OCI-LY3 (cell line): ENCODE results near the gene TLE3.

Experiments used
- H2AFZ ChIP-seq: fragments of 200-600, 300-600 bp; shearing (Covaris generic); 2 replicates; pipeline ENCODE4 v1.6.0; 2014; ENCODE audit warnings: antibody characterized with exemption, low read depth, low read length
- H3K27ac ChIP-seq: fragments of 200-600, 300-600 bp; sonication (generic); 2 replicates; pipeline ENCODE4 v1.5.1; 2014; ENCODE audit warnings: mild to moderate bottlenecking, low read length, moderate library complexity, mixed read lengths
- H3K27me3 ChIP-seq: fragments of 200-600, 300-600 bp; sonication (generic); 2 replicates; pipeline ENCODE4 v1.6.1; 2014; ENCODE audit warnings: low read depth, low read length, mixed read lengths
- H3K36me3 ChIP-seq: fragments of 200-600, 300-600 bp; sonication (generic); replicated peaks from 2 replicates; pipeline ENCODE3; 2014; ENCODE audit warnings: low read depth, low read length, mixed read lengths
- H3K4me1 ChIP-seq: fragments of 300-600, 200-600 bp; sonication (generic); 2 replicates; pipeline ENCODE4 v1.6.1; 2014; ENCODE audit warnings: low read length, mixed read lengths
- H3K4me2 ChIP-seq: fragments of 200-600, 300-600 bp; sonication (generic); 2 replicates; pipeline ENCODE4 v1.6.1; 2014; ENCODE audit warnings: low read length, mixed read lengths
- H3K4me3 ChIP-seq: fragments of 300-600, 200-600 bp; sonication (generic); 2 replicates; pipeline ENCODE4 v1.5.1; 2014; ENCODE audit warnings: antibody characterized with exemption, mild to moderate bottlenecking, low read length, moderate library complexity
- H3K79me2 ChIP-seq: fragments of 300-600, 200-600 bp; shearing (Covaris generic); 2 replicates; pipeline ENCODE4 v1.6.1; 2014; ENCODE audit warnings: mild to moderate bottlenecking, low read length, mixed read lengths
- H3K9ac ChIP-seq: fragments of 300-600, 200-600 bp; shearing (Covaris generic); 2 replicates; pipeline ENCODE4 v1.6.0; 2014; ENCODE audit warnings: mild to moderate bottlenecking, low read length, moderate library complexity
- H3K9me3 ChIP-seq: fragments of 200-600, 300-600 bp; shearing (Covaris generic); 2 replicates; pipeline ENCODE4 v1.6.1; 2014; ENCODE audit warnings: low read length, mixed read lengths; ENCODE audit not compliant: insufficient read depth
- H4K20me1 ChIP-seq: fragments of 200-600, 300-600 bp; sonication (generic); 2 replicates; pipeline ENCODE4 v1.6.1; 2016; ENCODE audit warnings: low read length, mixed read lengths; ENCODE audit not compliant: insufficient read depth
- CTCF ChIP-seq: fragments of 200-600, 300-600 bp; sonication (generic); IDR thresholded peaks from 2 replicates; pipeline ENCODE4 v1.5.1; 2014; ENCODE audit warnings: antibody characterized with exemption, low read length, low read depth
- EZH2phosphoT487 ChIP-seq: fragments of 200-600 bp; shearing (Covaris generic); IDR thresholded peaks from 2 replicates; pipeline ENCODE4 v1.6.1; 2018; ENCODE audit warnings: antibody characterized with exemption, mixed run types, low read depth

TLE3 gene

GRCh38 chr15:70014860-70015490 lies 82.7 kb downstream of the TLE3 start:
- peak overlapping the region; percentile 83 for H3K4me2 ChIP-seq
- peaks cover 12% of the 10 kb centered on the region for H3K27me3 ChIP-seq
- TF ChIP-seq EZH2phosphoT487 (no peak), CTCF (peak; percentile 46)
- peak overlapping the region; percentile 87 for H3K27ac ChIP-seq
- H3K4me1 ChIP-seq: peaks cover 70% of the 10 kb centered on the region
- peak overlapping the region; percentile 51 for H3K4me3 ChIP-seq
- no peak overlapping the region for H2AFZ ChIP-seq
- H3K9me3 ChIP-seq: no peaks in the 10 kb centered on the region; the same call in 1 of the 2 replicates
- H3K9ac ChIP-seq: peak overlapping the region; percentile 74
- no peaks in the 10 kb centered on the region for H4K20me1 ChIP-seq
- no peaks in the 10 kb centered on the region for H3K79me2 ChIP-seq
- peaks cover 5% of the 10 kb centered on the region for H3K36me3 ChIP-seq

- peak overlapping the region; percentile 83 for H3K4me2 ChIP-seq
- peaks cover 66% of the 10 kb centered on the region for H3K4me1 ChIP-seq
- H2AFZ ChIP-seq: no peak overlapping the region
- peaks cover 5% of the 10 kb centered on the region for H3K36me3 ChIP-seq
- peaks cover 12% of the 10 kb centered on the region for H3K27me3 ChIP-seq
- peak overlapping the region; percentile 87 for H3K27ac ChIP-seq
- 0 out of 2 replicates have a peak overlapping the region, but pooled peaks have one; percentile 1 for H3K4me3 ChIP-seq
- TF ChIP-seq CTCF (no peak), EZH2phosphoT487 (no peak)
- no peaks in the 10 kb centered on the region; the same call in 1 of the 2 replicates for H3K9me3 ChIP-seq
- H3K79me2 ChIP-seq: no peaks in the 10 kb centered on the region
- H3K9ac ChIP-seq: peak overlapping the region; percentile 36; the same call in 1 of the 2 replicates
- H4K20me1 ChIP-seq: no peaks in the 10 kb centered on the region
These were observed 83.4 kb downstream of the TLE3 start for GRCh38 chr15:70014331-70014730.

GRCh38 chr15:70013656-70014313 lies 83.9 kb downstream of the TLE3 start:
- Histone ChIP-seq H3K9ac (peak overlapping the region; percentile 36; the same call in 1 of the 2 replicates), H4K20me1 (no peaks in the 10 kb centered on the region), H3K4me1 (peaks cover 66% of the 10 kb centered on the region), H3K4me2 (peak overlapping the region; percentile 83), H3K9me3 (no peaks in the 10 kb centered on the region; the same call in 1 of the 2 replicates), H3K27ac (peak overlapping the region; percentile 87), H3K27me3 (peaks cover 12% of the 10 kb centered on the region), H3K36me3 (peaks cover 5% of the 10 kb centered on the region), H2AFZ (no peak overlapping the region), H3K79me2 (no peaks in the 10 kb centered on the region), H3K4me3 (no peak overlapping the region)
- TF ChIP-seq CTCF (no peak), EZH2phosphoT487 (no peak)

GRCh38 chr15:70012895-70013294 lies 84.8 kb downstream of the TLE3 start:
- Histone ChIP-seq H3K4me3 (no peak overlapping the region), H3K9me3 (no peaks in the 10 kb centered on the region; the same call in 1 of the 2 replicates), H4K20me1 (no peaks in the 10 kb centered on the region), H3K4me2 (no peak overlapping the region), H2AFZ (no peak overlapping the region), H3K27me3 (peaks cover 12% of the 10 kb centered on the region), H3K9ac (no peak overlapping the region), H3K4me1 (peaks cover 57% of the 10 kb centered on the region), H3K36me3 (peaks cover 5% of the 10 kb centered on the region), H3K27ac (no peak overlapping the region), H3K79me2 (no peaks in the 10 kb centered on the region)
- no peak for TF ChIP-seq EZH2phosphoT487
- no peak for TF ChIP-seq CTCF
